Left hindlimb (tissue), 1 donor: Measurements from ENCODE around the gene SLC25A22.

Source experiments
- DNase-seq: peaks from one replicate; pipeline ENCODE4 v3.0.0-alpha.2; 2018

Gene SLC25A22

GRCh38 chr11:802693-803466 is 4.8 kb upstream of the SLC25A22 start:
- DNase-seq, result no peak

GRCh38 chr11:802018-802617 is 4.0 kb upstream of the SLC25A22 start:
- DNase-seq, result no peak

GRCh38 chr11:801097-801780 is 3.2 kb upstream of the SLC25A22 start:
- no peak for DNase-seq

- DNase-seq, result no peak
Measured at GRCh38 chr11:800473-800872, 2.4 kb upstream of the SLC25A22 start.

GRCh38 chr11:799641-800316 is 1.7 kb upstream of the SLC25A22 start:
- DNase-seq, result no peak

GRCh38 chr11:797296-798092 is 587 bp downstream of the SLC25A22 start:
- peak; percentile 92 for DNase-seq

- no peak for DNase-seq
Measured at GRCh38 chr11:796565-797295, 1.4 kb downstream of the SLC25A22 start.

GRCh38 chr11:795634-796564 is 2.2 kb downstream of the SLC25A22 start:
- peak; percentile 90 for DNase-seq

- DNase-seq, result no peak
Measured at GRCh38 chr11:794766-795633, 3.1 kb downstream of the SLC25A22 start.

GRCh38 chr11:794013-794765 is 3.9 kb downstream of the SLC25A22 start:
- no peak for DNase-seq

GRCh38 chr11:793556-793955 is 4.5 kb downstream of the SLC25A22 start:
- DNase-seq, result no peak

GRCh38 chr11:792873-793272 is 5.2 kb downstream of the SLC25A22 start:
- no peak for DNase-seq

GRCh38 chr11:792535-792821 is 5.6 kb downstream of the SLC25A22 start:
- no peak for DNase-seq

- DNase-seq, result no peak
Measured at GRCh38 chr11:791658-792534, 6.2 kb downstream of the SLC25A22 start.

GRCh38 chr11:790721-791564 is 7.1 kb downstream of the SLC25A22 start:
- no peak for DNase-seq

- no peak for DNase-seq
Measured at GRCh38 chr11:789943-790342, 8.1 kb downstream of the SLC25A22 start, which contains the start of gene CEND1. CEND1 (minus strand) TSS chr11:790090; CDS start chr11:788576, 1,514 bp downstream.
